HUES6 (cell line): ENCODE results near the gene LDB1.

Experiments used
- H3K27ac ChIP-seq: 2 replicates; pipeline ENCODE4 v1.7.0; 2013; ENCODE audit warnings: low read depth, mild to moderate bottlenecking, low read length, inconsistent platforms
- H3K27me3 ChIP-seq: 2 replicates; pipeline ENCODE4 v1.6.1; 2013; ENCODE audit warnings: low read length; ENCODE audit not compliant: control insufficient read depth, insufficient read depth
- H3K36me3 ChIP-seq: 2 replicates; pipeline ENCODE4 v1.6.1; 2013; ENCODE audit warnings: low read length; ENCODE audit not compliant: control insufficient read depth, insufficient read depth
- H3K4me1 ChIP-seq: 2 replicates; pipeline ENCODE4 v1.6.1; 2013; ENCODE audit warnings: low read length; ENCODE audit not compliant: control insufficient read depth, insufficient read depth
- H3K4me3 ChIP-seq: 2 replicates; pipeline ENCODE4 v1.5.1; 2013; ENCODE audit warnings: low read depth, low read length
- H3K9ac ChIP-seq: one replicate; pipeline ENCODE4 v1.6.1; 2013; ENCODE audit warnings: mild to moderate bottlenecking, low read length
- H3K9me3 ChIP-seq: 2 replicates; pipeline ENCODE4 v1.6.1; 2013; ENCODE audit warnings: low read depth, low read length; ENCODE audit not compliant: control insufficient read depth, insufficient read depth

LDB1 gene

DNA sequence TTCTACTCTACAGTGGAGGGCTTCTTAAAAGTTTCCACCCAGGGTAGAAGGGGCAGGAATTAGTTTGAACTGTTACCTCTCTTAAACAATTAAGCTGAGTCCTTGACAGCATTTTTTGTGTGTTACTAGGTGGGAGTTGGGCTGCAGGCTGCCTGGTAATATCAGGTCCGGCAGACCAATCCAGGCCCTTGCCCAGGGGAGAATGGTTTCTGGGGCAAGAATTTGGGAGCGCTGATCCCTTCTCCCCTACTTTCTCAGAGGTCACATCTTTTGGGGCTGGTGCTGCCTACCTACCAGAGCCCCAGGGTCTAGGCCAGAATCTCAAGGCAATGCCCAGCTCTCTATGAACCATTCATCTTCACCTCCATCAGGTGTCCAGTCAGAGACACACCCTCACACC, 14.2 kb upstream of the LDB1 start:
- H3K9me3 ChIP-seq, result no peaks in the 10 kb centered on the region
- H3K36me3 ChIP-seq, result peaks cover 20% of the 10 kb centered on the region
- no peaks in the 10 kb centered on the region for H3K27me3 ChIP-seq
- peak overlapping the region; percentile 98 for H3K9ac ChIP-seq
- H3K4me3 ChIP-seq, result peak overlapping the region; percentile 67
- H3K27ac ChIP-seq, result no peak overlapping the region
- H3K4me1 ChIP-seq, result peaks cover 15% of the 10 kb centered on the region

DNA sequence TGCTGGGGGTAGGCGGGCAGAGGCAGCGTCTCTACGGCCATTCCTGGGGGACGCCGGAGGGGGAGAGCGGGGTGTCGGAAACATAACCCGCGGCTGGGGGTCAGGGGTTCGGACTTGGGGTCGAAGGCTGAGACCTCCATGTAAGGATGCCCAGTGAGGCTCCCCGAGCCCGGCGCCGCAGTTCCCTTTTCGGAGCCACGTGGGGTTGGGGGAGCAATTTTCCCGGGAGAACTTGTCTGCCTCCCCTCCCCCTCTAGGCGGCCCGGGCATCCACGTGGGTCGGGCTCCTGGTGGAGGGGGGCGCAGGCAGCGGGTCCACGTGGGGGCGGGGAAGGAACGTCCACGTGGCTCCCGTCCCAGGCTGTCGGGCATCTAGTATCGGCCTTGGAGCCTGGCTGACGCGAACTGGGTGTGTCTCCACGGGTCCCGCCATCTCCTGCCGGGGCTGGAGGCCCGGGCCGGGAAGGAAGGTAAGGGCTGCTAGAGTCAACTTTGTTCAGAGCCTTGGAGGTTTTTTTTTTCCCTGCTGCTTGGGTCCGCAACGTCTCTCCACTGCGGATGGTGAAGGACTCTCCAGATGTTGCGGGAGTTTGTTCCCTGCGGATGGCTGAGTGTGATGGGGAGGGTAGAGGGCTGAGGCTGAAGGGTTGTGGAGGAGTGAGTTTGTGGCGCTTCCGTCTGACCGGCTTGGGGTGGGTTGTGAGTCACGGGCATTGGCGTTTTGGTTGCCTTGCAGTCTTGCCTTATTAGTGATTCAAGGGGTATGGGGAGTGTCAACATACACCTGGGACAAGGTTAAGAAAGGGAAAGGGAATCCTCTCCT, 13.4 kb upstream of the LDB1 start:
- Histone ChIP-seq H3K27ac (peak overlapping the region; percentile 94), H3K27me3 (no peaks in the 10 kb centered on the region), H3K4me1 (peaks cover 15% of the 10 kb centered on the region), H3K9me3 (no peaks in the 10 kb centered on the region), H3K4me3 (peak overlapping the region; percentile 67), H3K36me3 (peaks cover 12% of the 10 kb centered on the region), H3K9ac (peak overlapping the region; percentile 98)

DNA sequence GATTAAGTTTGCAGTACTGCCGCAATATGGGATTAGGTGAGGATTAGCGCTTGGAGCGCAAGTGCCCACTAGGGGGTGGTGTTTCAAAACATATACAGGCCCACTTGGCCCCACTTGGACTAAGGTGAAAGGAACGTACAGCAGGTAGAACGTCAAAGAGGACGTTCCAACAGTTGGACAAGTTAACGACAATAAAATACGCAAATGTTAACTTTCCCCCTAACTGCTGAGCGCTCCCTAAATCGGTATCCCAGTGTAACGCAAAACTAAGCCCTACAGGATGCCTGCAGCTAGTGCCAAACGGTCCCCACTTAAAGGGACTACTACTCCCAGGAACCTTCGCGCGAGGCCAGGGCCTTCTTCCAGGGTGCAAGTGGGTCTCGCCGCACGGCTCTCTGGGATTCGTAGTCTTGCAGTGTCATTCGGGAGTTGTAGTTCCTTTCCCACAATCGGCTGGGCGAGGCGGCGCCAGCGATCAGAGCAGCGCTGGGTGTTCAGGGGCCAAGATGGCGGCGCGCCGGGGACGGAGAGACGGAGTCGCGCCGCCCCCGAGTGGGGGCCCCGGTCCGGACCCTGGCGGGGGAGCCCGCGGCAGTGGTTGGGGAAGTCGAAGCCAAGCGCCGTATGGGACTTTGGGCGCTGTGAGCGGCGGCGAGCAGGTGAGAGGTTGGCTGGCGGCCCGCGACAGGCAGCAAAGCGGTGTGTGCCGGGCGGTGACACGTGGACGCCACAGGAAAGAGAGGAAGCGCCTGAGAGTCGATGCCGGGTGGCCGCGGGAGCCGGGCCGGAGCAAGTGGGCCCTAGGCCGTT, 12.6 kb upstream of the LDB1 start, which contains the start of gene PPRC1:
Gene PPRC1, plus strand, starts transcription at position 478 of the 810 bp plus-strand sequence. Its CDS starts 29 bp downstream, at position 507.
- no peaks in the 10 kb centered on the region for H3K27me3 ChIP-seq
- H3K9ac ChIP-seq, result peak within 1 kb of the TSS; percentile 98
- H3K9me3 ChIP-seq, result no peaks in the 10 kb centered on the region
- H3K4me1 ChIP-seq, result peaks cover 15% of the 10 kb centered on the region
- H3K36me3 ChIP-seq, result peaks cover 4% of the 10 kb centered on the region
- peak within 1 kb of the TSS; percentile 67 for H3K4me3 ChIP-seq
- peak within 1 kb of the TSS; percentile 94 for H3K27ac ChIP-seq

DNA sequence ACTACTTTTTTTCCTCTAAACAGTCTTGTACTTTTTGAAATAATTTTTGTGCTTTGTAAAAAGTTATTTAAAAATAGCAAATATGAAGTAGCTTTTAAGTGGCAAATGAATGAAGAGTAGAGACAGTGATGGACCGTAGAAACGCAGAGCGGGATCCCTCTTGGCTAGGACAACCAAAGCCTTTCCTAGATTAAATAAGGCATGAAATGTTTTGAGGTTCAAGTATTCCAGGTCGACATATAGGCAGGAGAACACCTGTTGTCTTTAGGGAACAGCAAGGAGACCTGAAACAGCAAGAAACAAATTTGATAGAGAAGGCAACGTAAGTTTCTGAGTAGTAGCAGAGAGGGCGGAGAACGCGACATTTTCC, 12.0 kb upstream of the LDB1 start:
- Histone ChIP-seq H3K27ac (peak overlapping the region; percentile 6; the same call in 1 of the 2 replicates), H3K4me3 (peak overlapping the region; percentile 67)

DNA sequence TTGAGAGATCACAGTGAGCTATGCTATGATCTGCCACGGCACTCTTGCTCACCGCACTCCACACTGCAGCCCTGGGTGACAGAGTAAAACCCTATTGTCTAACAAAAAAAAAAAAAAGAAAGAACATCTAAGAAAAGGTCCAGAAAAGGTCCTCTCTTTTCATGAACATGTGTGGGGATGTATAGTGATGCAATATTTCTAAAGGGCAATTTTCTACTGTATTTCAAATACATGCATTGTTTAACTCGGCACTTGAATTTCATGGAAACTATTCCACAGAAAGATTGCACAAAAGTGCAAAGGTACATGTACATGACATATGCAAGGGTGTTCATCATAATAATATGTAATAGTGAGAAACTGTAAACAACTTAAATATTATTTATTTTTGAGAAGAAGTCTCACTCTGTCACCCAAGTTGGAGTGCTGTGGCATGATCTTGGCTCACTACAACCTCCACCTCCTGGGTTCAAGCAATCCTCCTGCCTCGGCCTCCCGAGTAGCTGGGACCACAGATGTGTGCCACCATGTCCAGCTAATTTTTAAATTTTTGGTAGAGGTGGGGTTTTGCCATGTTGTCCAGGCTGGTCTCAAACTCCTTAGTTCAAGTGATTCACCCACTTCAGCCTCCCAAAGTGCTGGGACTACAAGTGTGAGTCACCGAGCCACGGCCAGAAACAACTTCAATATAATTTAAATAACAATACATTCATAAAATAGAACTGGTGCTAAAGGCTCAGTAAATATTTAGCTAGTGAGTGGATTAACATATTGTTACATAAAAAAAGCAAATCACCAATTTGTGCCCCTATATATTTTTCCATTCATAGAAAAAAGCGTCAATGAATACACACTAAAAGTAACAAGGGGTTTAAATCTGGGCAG, 11.4 kb upstream of the LDB1 start:
- H3K36me3 ChIP-seq, result no peaks in the 10 kb centered on the region
- H3K9me3 ChIP-seq, result no peaks in the 10 kb centered on the region
- H3K9ac ChIP-seq, result no peak overlapping the region
- peak overlapping the region; percentile 6; the same call in 1 of the 2 replicates for H3K27ac ChIP-seq
- H3K27me3 ChIP-seq, result no peaks in the 10 kb centered on the region
- peaks cover 12% of the 10 kb centered on the region for H3K4me1 ChIP-seq
- no peak overlapping the region; the same call in 1 of the 2 replicates for H3K4me3 ChIP-seq

More for the DNA sequence above, 12.0 kb upstream of the LDB1 start:
- peak overlapping the region; percentile 9 for H3K9ac ChIP-seq
- peaks cover 15% of the 10 kb centered on the region for H3K4me1 ChIP-seq
- H3K9me3 ChIP-seq, result no peaks in the 10 kb centered on the region
- H3K36me3 ChIP-seq, result no peaks in the 10 kb centered on the region
- no peaks in the 10 kb centered on the region for H3K27me3 ChIP-seq

DNA sequence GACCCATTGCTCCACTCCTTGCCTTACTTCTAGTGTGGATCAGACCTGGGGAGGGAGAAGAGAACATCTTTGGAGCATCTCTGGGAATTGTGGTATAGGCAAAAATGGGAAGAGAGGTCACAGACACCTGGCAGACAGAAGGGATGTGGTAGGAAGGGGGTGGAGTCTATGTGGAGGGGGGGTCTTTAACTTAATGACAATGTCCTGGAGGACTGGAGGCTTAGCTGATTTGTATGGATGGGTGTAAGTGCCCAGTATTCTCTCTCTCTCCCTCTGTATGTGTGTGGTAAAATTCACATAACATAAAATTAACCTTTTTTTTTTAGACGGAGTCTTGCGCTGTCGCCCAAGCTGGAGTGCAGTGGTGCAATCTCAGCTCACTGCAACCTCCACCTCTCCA, 3.1 kb upstream of the LDB1 start:
- Histone ChIP-seq H3K4me3 (no peak overlapping the region), H3K36me3 (no peaks in the 10 kb centered on the region), H3K9me3 (no peaks in the 10 kb centered on the region), H3K27me3 (no peaks in the 10 kb centered on the region), H3K27ac (no peak overlapping the region), H3K9ac (no peak overlapping the region), H3K4me1 (peaks cover 28% of the 10 kb centered on the region)

DNA sequence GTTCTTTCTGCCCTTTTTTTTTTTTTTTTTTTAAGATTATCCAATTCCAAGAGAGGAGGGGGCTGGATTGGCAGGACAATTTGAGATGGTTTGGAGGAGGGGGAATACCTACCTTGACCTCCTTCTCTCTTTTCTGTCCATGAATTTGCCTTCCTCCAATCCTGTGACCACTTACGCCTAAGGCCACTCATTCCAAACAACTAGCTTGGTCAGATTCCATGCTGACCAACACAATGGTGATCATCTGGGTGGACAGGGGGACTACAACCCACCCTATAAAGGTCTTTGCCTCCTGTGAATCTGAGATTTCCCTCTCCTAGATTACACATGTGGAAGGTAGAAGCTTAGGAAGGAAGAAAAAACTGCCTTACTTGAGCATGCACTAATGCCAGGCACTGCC, 2.3 kb upstream of the LDB1 start:
- peak overlapping the region; percentile 94 for H3K27ac ChIP-seq

DNA sequence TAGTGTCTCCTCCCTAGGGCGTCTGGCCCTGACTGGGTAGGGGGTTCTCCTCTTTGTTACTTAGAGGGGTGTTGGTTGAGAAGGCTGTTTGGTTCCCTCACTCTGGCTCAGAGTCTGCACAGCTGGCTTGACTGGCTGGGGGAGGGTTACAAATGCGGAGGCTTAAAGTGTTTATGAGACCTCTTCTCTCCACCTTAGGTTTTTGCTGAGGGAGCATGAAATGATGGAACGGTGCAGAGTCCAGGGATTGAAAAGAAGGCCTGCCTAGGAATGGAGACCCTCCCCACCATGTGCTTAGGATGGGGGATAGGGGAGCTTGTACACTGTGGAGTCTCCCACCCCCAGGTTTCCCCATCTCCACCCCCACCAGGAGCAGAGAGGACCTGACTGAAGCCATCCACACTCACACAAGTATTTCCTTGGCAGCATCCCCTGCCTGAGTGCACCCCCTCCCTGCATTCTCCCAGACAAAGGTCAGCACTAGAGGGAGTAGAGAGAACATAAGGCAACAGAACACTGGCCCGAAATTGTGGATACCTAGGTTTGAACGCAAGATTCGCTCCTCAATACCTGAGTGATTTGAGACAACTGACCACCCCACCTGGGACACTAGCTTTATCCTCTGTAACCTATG, 1.7 kb upstream of the LDB1 start:
- peak overlapping the region; percentile 91 for H3K9ac ChIP-seq

More for the DNA sequence above, 2.3 kb upstream of the LDB1 start:
- peaks cover 36% of the 10 kb centered on the region for H3K4me1 ChIP-seq
- H3K36me3 ChIP-seq, result no peaks in the 10 kb centered on the region
- H3K9me3 ChIP-seq, result no peaks in the 10 kb centered on the region
- H3K4me3 ChIP-seq, result peak overlapping the region; percentile 90
- no peaks in the 10 kb centered on the region for H3K27me3 ChIP-seq
- peak overlapping the region; percentile 91 for H3K9ac ChIP-seq

DNA sequence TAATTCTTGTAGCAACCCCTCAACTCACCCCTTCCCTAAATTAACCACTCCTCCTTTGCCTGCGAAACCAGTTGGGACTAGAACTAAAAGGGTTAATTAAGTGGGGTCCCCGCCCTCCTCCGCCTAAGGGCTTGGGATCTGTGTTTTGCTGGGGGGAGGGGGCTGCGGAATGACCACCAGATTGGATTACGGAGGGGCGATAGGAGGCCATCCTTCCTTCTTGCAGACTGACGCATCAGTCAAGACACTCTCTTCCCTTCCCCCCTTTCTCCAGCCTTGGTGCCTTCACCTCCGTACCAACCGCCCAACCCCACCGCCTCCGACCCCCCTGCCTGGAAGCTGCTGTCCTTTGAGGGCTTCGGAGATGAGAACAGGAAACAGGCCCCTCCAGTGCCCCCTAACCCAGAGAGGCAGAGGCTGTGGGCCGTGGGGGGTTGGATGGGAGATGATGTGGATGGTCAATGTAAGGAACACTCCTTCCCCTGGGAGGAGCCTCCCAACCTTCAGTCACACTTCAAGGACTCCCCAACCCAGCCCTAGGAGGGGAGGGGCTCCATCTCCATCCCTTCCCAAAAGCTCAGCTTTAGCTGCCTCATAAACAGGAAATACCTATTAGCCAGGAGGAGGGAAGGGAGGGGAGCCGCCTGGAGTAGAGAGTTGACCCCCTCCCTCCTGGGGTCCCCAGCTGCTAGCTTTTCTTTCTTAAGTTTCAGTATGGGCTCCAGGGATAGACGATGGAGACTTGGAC, 997 bp upstream of the LDB1 start:
- H3K9me3 ChIP-seq, result no peaks in the 10 kb centered on the region
- peaks cover 48% of the 10 kb centered on the region for H3K4me1 ChIP-seq
- peak overlapping the region; percentile 91 for H3K9ac ChIP-seq
- H3K27me3 ChIP-seq, result no peaks in the 10 kb centered on the region
- peak overlapping the region; percentile 90 for H3K4me3 ChIP-seq
- H3K36me3 ChIP-seq, result no peaks in the 10 kb centered on the region
- peak overlapping the region; percentile 94 for H3K27ac ChIP-seq

More for the DNA sequence above, 1.7 kb upstream of the LDB1 start:
- Histone ChIP-seq H3K36me3 (no peaks in the 10 kb centered on the region), H3K9me3 (no peaks in the 10 kb centered on the region), H3K27ac (peak overlapping the region; percentile 94), H3K27me3 (no peaks in the 10 kb centered on the region), H3K4me3 (peak overlapping the region; percentile 90), H3K4me1 (peaks cover 42% of the 10 kb centered on the region)
